Neural cell (in vitro differentiated cells): ENCODE data around the gene ZFP36. TPM values are rescaled to one million over a fixed set of nuclear protein-coding genes. Genes with fewer than 3 reads are reported as not detected.

Source experiments
- H2AFZ ChIP-seq: fragments of 200-600, 300-800 bp; sonication (generic), shearing (Covaris generic); 2 replicates; pipeline ENCODE4 v1.6.0; 2014; ENCODE audit warnings: low read depth, mild to moderate bottlenecking, antibody characterized with exemption, low read length, moderate library complexity
- H3F3A ChIP-seq: fragments of 200-600 bp; shearing (Covaris generic); 2 replicates; pipeline ENCODE4 v1.6.1; 2016; ENCODE audit warnings: mild to moderate bottlenecking, moderate library complexity, mixed read lengths, antibody characterized with exemption, low read length; ENCODE audit not compliant: insufficient read depth, poor library complexity, severe bottlenecking
- H3K27ac ChIP-seq: fragments of 200-600, 300-800 bp; sonication (generic), shearing (Covaris generic); 2 replicates; pipeline ENCODE4 v1.5.1; 2014; ENCODE audit warnings: mild to moderate bottlenecking, low read length, moderate library complexity
- H3K27me3 ChIP-seq: fragments of 300-800, 200-600 bp; sonication (generic), shearing (Covaris generic); 2 replicates; pipeline ENCODE4 v1.6.0; 2014; ENCODE audit warnings: mild to moderate bottlenecking, low read depth, low read length, moderate library complexity; ENCODE audit not compliant: insufficient read depth
- H3K36me3 ChIP-seq: fragments of 300-800, 200-600 bp; sonication (generic), shearing (Covaris generic); 2 replicates; pipeline ENCODE4 v1.5.1; 2014; ENCODE audit warnings: mild to moderate bottlenecking, antibody characterized with exemption, low read length, moderate library complexity; ENCODE audit not compliant: insufficient read depth
- H3K4me2 ChIP-seq: fragments of 300-800, 200-600 bp; sonication (generic), shearing (Covaris generic); 2 replicates; pipeline ENCODE4 v1.6.0; 2014; ENCODE audit warnings: mild to moderate bottlenecking, low read length
- H3K4me3 ChIP-seq: fragments of 300-800, 200-600 bp; sonication (generic), shearing (Covaris generic); 2 replicates; pipeline ENCODE4 v1.5.1; 2014; ENCODE audit warnings: mild to moderate bottlenecking, low read length, moderate library complexity
- H3K79me2 ChIP-seq: fragments of 200-600 bp; shearing (Covaris generic); replicated peaks from 2 replicates; pipeline ENCODE4 v1.6.0; 2014; ENCODE audit warnings: mild to moderate bottlenecking, low read length, moderate library complexity; ENCODE audit not compliant: insufficient read depth
- H3K9ac ChIP-seq: fragments of 300-800, 200-600 bp; sonication (generic), shearing (Covaris generic); 2 replicates; pipeline ENCODE4 v1.6.1; 2016; ENCODE audit warnings: mild to moderate bottlenecking, low read length, mixed read lengths
- H3K9me2 ChIP-seq: fragments of 200-600 bp; shearing (Covaris generic); 2 replicates; pipeline ENCODE4 v1.6.1; 2016; ENCODE audit warnings: mild to moderate bottlenecking, low read length, mixed read lengths; ENCODE audit not compliant: insufficient read depth
- H3K9me3 ChIP-seq: fragments of 200-600, 300-800 bp; sonication (generic), shearing (Covaris generic); 2 replicates; pipeline ENCODE4 v1.6.1; 2016; ENCODE audit warnings: mild to moderate bottlenecking, mixed run types, low read length, moderate library complexity, mixed read lengths
- H4K20me1 ChIP-seq: fragments of 200-600 bp; shearing (Covaris generic); 2 replicates; pipeline ENCODE4 v1.6.1; 2016; ENCODE audit warnings: mild to moderate bottlenecking, mixed run types; ENCODE audit not compliant: insufficient read depth
- CTCF ChIP-seq: fragments of 450-650 bp; IDR thresholded peaks from 2 replicates; pipeline ENCODE4 v1.5.1; 2014; ENCODE audit warnings: antibody characterized with exemption, mild to moderate bottlenecking, moderate library complexity; ENCODE audit not compliant: poor library complexity, severe bottlenecking
- EP300 ChIP-seq: fragments of 450-650 bp; conservative IDR thresholded peaks from 2 replicates; pipeline ENCODE4 v1.6.1; 2014; ENCODE audit warnings: antibody characterized with exemption, mild to moderate bottlenecking, moderate library complexity; ENCODE audit not compliant: poor library complexity, severe bottlenecking
- EZH2 ChIP-seq: fragments of 200-600, 300-800 bp; shearing (Covaris generic), sonication (generic); IDR thresholded peaks from 2 replicates; pipeline ENCODE4 v1.6.1; 2014; ENCODE audit warnings: antibody characterized with exemption, low read length, borderline replicate concordance, mild to moderate bottlenecking; ENCODE audit not compliant: insufficient read depth, poor library complexity, severe bottlenecking
- MXI1 ChIP-seq: fragments of 450-650 bp; conservative IDR thresholded peaks from 2 replicates; pipeline ENCODE4 v1.6.1; 2014; ENCODE audit warnings: antibody characterized with exemption, mild to moderate bottlenecking; ENCODE audit not compliant: poor library complexity, severe bottlenecking
- POLR2AphosphoS5 ChIP-seq: IDR thresholded peaks from 2 replicates; pipeline ENCODE4 v1.6.1; 2012
- RAD21 ChIP-seq: fragments of 450-650 bp; conservative IDR thresholded peaks from 2 replicates; pipeline ENCODE4 v1.6.1; 2014; ENCODE audit warnings: antibody characterized with exemption, mild to moderate bottlenecking, moderate library complexity
- REST ChIP-seq: IDR thresholded peaks from 2 replicates; pipeline ENCODE4 v1.6.1; 2012; ENCODE audit warnings: borderline replicate concordance
- SMC3 ChIP-seq: fragments of 450-650 bp; conservative IDR thresholded peaks from 2 replicates; pipeline ENCODE4 v1.6.1; 2014; ENCODE audit warnings: antibody characterized with exemption, mild to moderate bottlenecking, moderate library complexity; ENCODE audit not compliant: poor library complexity
- TAF1 ChIP-seq: IDR thresholded peaks from 2 replicates; pipeline ENCODE4 v1.6.1; 2012; ENCODE audit warnings: low read depth
- polyA plus RNA-seq: library from polyadenylated mRNA; depleted of rRNA; stranded (reverse); fragments of >200 nt; gene quantifications from 2 replicates; pipeline ENCODE4 v1.2.3, GENCODE V29; 2014

ZFP36 gene
- polyA plus RNA-seq, 1 donor from 2014 or later = not detected

GRCh38 chr19:39386557-39386956, 20.1 kb upstream of the ZFP36 start:
- Histone ChIP-seq H3K9ac (no peak overlapping the region), H3F3A (no peaks in the 10 kb centered on the region), H3K9me3 (no peaks in the 10 kb centered on the region), H4K20me1 (no peaks in the 10 kb centered on the region), H3K27ac (no peak overlapping the region), H3K4me2 (no peak overlapping the region), H3K36me3 (no peaks in the 10 kb centered on the region), H2AFZ (no peak overlapping the region), H3K9me2 (no peaks in the 10 kb centered on the region), H3K4me3 (no peak overlapping the region), H3K27me3 (no peaks in the 10 kb centered on the region), H3K79me2 (peaks cover 12% of the 10 kb centered on the region)
- TF ChIP-seq RAD21 = no peak
- no peak for TF ChIP-seq EZH2
- no peak for TF ChIP-seq REST
- TF ChIP-seq SMC3 = no peak
- no peak for TF ChIP-seq CTCF
- TF ChIP-seq TAF1 = no peak
- TF ChIP-seq EP300 = no peak
- no peak for TF ChIP-seq MXI1
- TF ChIP-seq POLR2AphosphoS5 = no peak

DNA sequence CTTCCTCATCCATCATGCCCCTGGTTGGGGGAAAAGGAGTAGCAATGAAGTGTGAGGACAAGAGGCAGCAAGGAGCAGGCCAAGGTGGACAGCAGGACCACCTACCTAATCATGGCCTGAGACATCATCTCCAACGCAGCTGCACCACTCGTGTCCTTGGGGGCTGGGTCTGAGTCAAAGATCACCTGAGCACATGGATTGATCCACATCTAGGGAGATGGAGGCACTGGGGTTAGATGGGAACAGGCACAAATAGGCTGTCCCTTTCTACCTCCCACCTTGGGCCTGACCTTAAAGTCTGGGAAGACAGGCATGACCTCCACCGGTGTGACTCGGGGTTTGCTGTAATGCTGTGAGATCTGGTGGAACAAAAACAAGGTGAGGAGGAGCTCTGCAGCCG, 18.0 kb upstream of the ZFP36 start:
- TF ChIP-seq CTCF (no peak), TAF1 (no peak), RAD21 (no peak), MXI1 (no peak), EP300 (no peak), REST (no peak), SMC3 (no peak)
- no peaks in the 10 kb centered on the region for H4K20me1 ChIP-seq
- no peak overlapping the region for H3K9ac ChIP-seq
- no peak overlapping the region for H3K4me2 ChIP-seq
- H2AFZ ChIP-seq = no peak overlapping the region
- H3K79me2 ChIP-seq = peaks cover 23% of the 10 kb centered on the region
- no peaks in the 10 kb centered on the region for H3K9me2 ChIP-seq
- no peak overlapping the region for H3K4me3 ChIP-seq
- H3K27me3 ChIP-seq = no peaks in the 10 kb centered on the region
- no peaks in the 10 kb centered on the region for H3F3A ChIP-seq
- H3K36me3 ChIP-seq = no peaks in the 10 kb centered on the region
- H3K27ac ChIP-seq = no peak overlapping the region
- no peaks in the 10 kb centered on the region for H3K9me3 ChIP-seq
